Chondrocyte (in vitro differentiated cells): ENCODE data around the gene RNF41. TPM values are rescaled to one million over a fixed set of nuclear protein-coding genes. Genes with fewer than 3 reads are reported as not detected.

ENCODE experiments used
- DNase-seq: peaks from one replicate; pipeline ENCODE4 v3.0.0; 2021; ENCODE audit warnings: mixed read lengths, low spot score
- H3K27ac Mint-ChIP-seq: one replicate; pipeline ENCODE4 v1.8.0; 2021; ENCODE audit warnings: mild to moderate bottlenecking, moderate library complexity, mixed read lengths; ENCODE audit not compliant: unreplicated experiment
- H3K27me3 Mint-ChIP-seq: 2 replicates; pipeline ENCODE4 v1.8.0; 2021; ENCODE audit warnings: low read depth, mixed read lengths
- H3K36me3 Mint-ChIP-seq: 2 replicates; pipeline ENCODE4 v1.8.0; 2021; ENCODE audit warnings: low read depth, mixed read lengths
- H3K4me1 Mint-ChIP-seq: 2 replicates; pipeline ENCODE4 v1.8.0; 2021; ENCODE audit warnings: low read depth, mild to moderate bottlenecking, mixed read lengths
- H3K4me3 Mint-ChIP-seq: one replicate; pipeline ENCODE4 v1.8.0; 2021; ENCODE audit warnings: mild to moderate bottlenecking, moderate library complexity, mixed read lengths; ENCODE audit not compliant: unreplicated experiment
- H3K9me3 Mint-ChIP-seq: 2 replicates; pipeline ENCODE4 v1.8.0; 2021; ENCODE audit warnings: low read depth, mixed read lengths
- total RNA-seq: library from RNA; stranded (reverse); gene quantifications from 3 replicates; pipeline ENCODE4 v1.2.1, GENCODE V29; 2021
- TF ChIP-seq, protein P1 (sequence below): fragments of 200-600 bp; sonication (generic); IDR thresholded peaks from 2 replicates; pipeline ENCODE4 v1.5.0; 2021; ENCODE audit warnings: antibody characterized with exemption, mild to moderate bottlenecking, moderate library complexity

Gene RNF41
- total RNA-seq, 1 donor from 2014 or later = 103 TPM

DNA sequence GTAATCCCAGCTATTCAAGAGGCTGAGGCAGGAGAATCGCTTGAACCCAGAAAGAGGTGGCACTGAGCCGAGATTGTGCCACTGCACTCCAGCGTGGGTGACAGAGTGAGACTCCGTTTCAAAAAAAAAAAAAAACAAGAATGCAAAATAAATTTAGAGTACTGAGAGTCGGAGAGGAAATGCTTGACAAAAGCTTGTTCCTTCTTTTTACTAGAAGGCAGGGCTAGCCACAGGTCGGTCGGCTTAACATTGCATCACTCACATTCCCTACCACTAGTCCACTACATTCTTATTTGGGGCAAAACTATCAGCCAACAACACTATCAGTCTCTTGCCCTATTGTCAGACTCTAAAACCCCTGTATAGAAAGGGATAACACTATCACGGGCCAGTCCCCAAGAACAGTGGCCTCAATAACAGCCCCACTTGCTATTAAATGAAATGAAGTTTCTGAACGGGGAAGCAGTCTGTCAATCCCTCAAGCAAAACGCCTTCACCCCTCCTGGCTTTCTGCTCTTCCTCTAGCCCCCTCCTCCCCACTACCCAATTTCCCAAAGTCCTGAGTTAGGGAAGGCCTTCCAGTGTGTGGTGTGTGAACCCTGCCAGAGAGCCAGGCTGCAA lies 1.0 kb downstream of the RNF41 start:
- H3K4me1 Mint-ChIP-seq = peaks cover 43% of the 10 kb centered on the region
- H3K27me3 Mint-ChIP-seq = no peaks in the 10 kb centered on the region
- peak overlapping the region; percentile 100 for H3K27ac Mint-ChIP-seq
- H3K4me3 Mint-ChIP-seq = peak overlapping the region; percentile 99
- no peak for DNase-seq
- TF ChIP-seq, protein P1, sequence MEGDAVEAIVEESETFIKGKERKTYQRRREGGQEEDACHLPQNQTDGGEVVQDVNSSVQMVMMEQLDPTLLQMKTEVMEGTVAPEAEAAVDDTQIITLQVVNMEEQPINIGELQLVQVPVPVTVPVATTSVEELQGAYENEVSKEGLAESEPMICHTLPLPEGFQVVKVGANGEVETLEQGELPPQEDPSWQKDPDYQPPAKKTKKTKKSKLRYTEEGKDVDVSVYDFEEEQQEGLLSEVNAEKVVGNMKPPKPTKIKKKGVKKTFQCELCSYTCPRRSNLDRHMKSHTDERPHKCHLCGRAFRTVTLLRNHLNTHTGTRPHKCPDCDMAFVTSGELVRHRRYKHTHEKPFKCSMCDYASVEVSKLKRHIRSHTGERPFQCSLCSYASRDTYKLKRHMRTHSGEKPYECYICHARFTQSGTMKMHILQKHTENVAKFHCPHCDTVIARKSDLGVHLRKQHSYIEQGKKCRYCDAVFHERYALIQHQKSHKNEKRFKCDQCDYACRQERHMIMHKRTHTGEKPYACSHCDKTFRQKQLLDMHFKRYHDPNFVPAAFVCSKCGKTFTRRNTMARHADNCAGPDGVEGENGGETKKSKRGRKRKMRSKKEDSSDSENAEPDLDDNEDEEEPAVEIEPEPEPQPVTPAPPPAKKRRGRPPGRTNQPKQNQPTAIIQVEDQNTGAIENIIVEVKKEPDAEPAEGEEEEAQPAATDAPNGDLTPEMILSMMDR = no peak
- no peaks in the 10 kb centered on the region for H3K9me3 Mint-ChIP-seq
- H3K36me3 Mint-ChIP-seq = peaks cover 4% of the 10 kb centered on the region

DNA sequence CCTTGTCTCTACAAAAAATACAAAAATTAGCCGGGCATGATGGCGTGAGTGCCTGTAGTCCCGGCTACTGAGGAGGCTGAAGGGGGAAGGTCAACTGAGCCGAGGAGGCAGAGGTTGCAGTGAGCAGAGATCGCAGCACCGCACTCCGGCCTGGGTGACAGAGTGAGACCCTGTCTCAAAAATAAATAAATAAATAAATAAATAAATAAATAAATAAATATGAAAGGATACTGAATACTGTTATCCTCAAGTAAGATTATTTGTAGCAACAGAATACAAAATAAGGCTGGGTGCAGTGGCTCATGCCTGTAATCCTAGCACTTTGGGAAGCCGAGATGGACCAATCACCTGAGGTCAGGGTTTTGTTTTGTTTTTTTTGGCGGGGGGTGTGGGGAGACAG lies 1.9 kb downstream of the RNF41 start:
- TF ChIP-seq, protein P1 = no peak
- Mint-ChIP-seq H3K9me3 (no peaks in the 10 kb centered on the region), H3K4me3 (peak overlapping the region; percentile 99)

GRCh38 chr12:56216461-56216860 lies 5.3 kb downstream of the RNF41 start:
- H3K9me3 Mint-ChIP-seq = no peaks in the 10 kb centered on the region
- H3K4me1 Mint-ChIP-seq = peaks cover 16% of the 10 kb centered on the region
- peaks cover 26% of the 10 kb centered on the region for H3K36me3 Mint-ChIP-seq
- peak overlapping the region; percentile 49 for H3K27ac Mint-ChIP-seq
- DNase-seq = no peak
- peak overlapping the region; percentile 7 for H3K4me3 Mint-ChIP-seq
- H3K27me3 Mint-ChIP-seq = no peaks in the 10 kb centered on the region
- TF ChIP-seq, protein P1 = no peak

More for the DNA sequence above, 1.9 kb downstream of the RNF41 start:
- Mint-ChIP-seq H3K27me3 (no peaks in the 10 kb centered on the region), H3K36me3 (peaks cover 9% of the 10 kb centered on the region), H3K4me1 (peaks cover 38% of the 10 kb centered on the region), H3K27ac (no peak overlapping the region)
- no peak for DNase-seq

GRCh38 chr12:56213878-56214277 lies 7.8 kb downstream of the RNF41 start:
- Mint-ChIP-seq H3K9me3 (no peaks in the 10 kb centered on the region), H3K36me3 (peaks cover 41% of the 10 kb centered on the region), H3K27me3 (no peaks in the 10 kb centered on the region), H3K4me1 (peaks cover 6% of the 10 kb centered on the region), H3K27ac (no peak overlapping the region), H3K4me3 (no peak overlapping the region)
- TF ChIP-seq, protein P1 = no peak
- no peak for DNase-seq

GRCh38 chr12:56212361-56212760 lies 9.4 kb downstream of the RNF41 start:
- H3K36me3 Mint-ChIP-seq = peaks cover 47% of the 10 kb centered on the region

More at GRCh38 chr12:56212361-56212760, 9.4 kb downstream of the RNF41 start:
- no peak for DNase-seq
- Mint-ChIP-seq H3K9me3 (no peaks in the 10 kb centered on the region), H3K4me1 (peaks cover 6% of the 10 kb centered on the region), H3K27ac (no peak overlapping the region), H3K27me3 (no peaks in the 10 kb centered on the region), H3K4me3 (no peak overlapping the region)
- TF ChIP-seq, protein P1 = no peak
